GM23248 (cell line): ENCODE data around the gene ZBTB8OS.

Source experiments
- EZH2 ChIP-seq: fragments of 200-600 bp; sonication (generic); IDR thresholded peaks from 2 replicates; pipeline ENCODE4 v1.6.1; 2018; ENCODE audit warnings: antibody characterized with exemption, mild to moderate bottlenecking; ENCODE audit not compliant: insufficient read depth, poor library complexity, severe bottlenecking
- EZH2phosphoT487 ChIP-seq: fragments of 200-600 bp; sonication (generic); IDR thresholded peaks from 2 replicates; pipeline ENCODE4 v1.6.1; 2018; ENCODE audit warnings: antibody characterized with exemption, moderate library complexity, mild to moderate bottlenecking, low read depth; ENCODE audit not compliant: insufficient read depth

DNA sequence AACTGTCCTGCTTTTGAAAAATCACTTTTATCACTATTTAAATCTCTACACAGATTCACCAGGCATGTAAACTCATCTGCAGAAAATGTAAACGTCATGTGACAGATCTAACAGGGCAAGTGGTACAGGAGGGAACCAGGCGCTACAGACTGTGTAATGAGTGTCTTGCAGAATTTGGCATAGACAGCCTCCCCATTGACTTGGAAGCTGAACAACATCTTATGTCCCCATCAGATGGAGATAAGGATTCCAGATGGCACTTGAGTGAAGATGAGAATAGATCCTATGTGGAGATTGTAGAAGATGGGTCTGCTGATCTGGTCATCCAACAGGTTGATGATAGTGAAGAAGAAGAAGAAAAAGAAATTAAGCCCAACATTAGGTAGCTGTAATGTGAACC, 50.3 kb downstream of the ZBTB8OS start:
- TF ChIP-seq EZH2 (no peak), EZH2phosphoT487 (no peak)
